Neural cell (in vitro differentiated cells): ENCODE measurements around the gene TOR2A.

Source experiments
- EP300 ChIP-seq: fragments of 450-650 bp; conservative IDR thresholded peaks from 2 replicates; pipeline ENCODE4 v1.6.1; 2014; ENCODE audit warnings: antibody characterized with exemption, mild to moderate bottlenecking, moderate library complexity; ENCODE audit not compliant: poor library complexity, severe bottlenecking
- EZH2 ChIP-seq: fragments of 200-600, 300-800 bp; shearing (Covaris generic), sonication (generic); IDR thresholded peaks from 2 replicates; pipeline ENCODE4 v1.6.1; 2014; ENCODE audit warnings: antibody characterized with exemption, low read length, borderline replicate concordance, mild to moderate bottlenecking; ENCODE audit not compliant: insufficient read depth, poor library complexity, severe bottlenecking
- MXI1 ChIP-seq: fragments of 450-650 bp; conservative IDR thresholded peaks from 2 replicates; pipeline ENCODE4 v1.6.1; 2014; ENCODE audit warnings: antibody characterized with exemption, mild to moderate bottlenecking; ENCODE audit not compliant: poor library complexity, severe bottlenecking
- SMC3 ChIP-seq: fragments of 450-650 bp; conservative IDR thresholded peaks from 2 replicates; pipeline ENCODE4 v1.6.1; 2014; ENCODE audit warnings: antibody characterized with exemption, mild to moderate bottlenecking, moderate library complexity; ENCODE audit not compliant: poor library complexity
- TF ChIP-seq, protein P1 (sequence below): fragments of 450-650 bp; IDR thresholded peaks from 2 replicates; pipeline ENCODE4 v1.5.1; 2014; ENCODE audit warnings: antibody characterized with exemption, mild to moderate bottlenecking, moderate library complexity; ENCODE audit not compliant: poor library complexity, severe bottlenecking
- TF ChIP-seq, protein P2 (sequence below): IDR thresholded peaks from 2 replicates; pipeline ENCODE4 v1.6.1; 2012; ENCODE audit warnings: borderline replicate concordance

DNA sequence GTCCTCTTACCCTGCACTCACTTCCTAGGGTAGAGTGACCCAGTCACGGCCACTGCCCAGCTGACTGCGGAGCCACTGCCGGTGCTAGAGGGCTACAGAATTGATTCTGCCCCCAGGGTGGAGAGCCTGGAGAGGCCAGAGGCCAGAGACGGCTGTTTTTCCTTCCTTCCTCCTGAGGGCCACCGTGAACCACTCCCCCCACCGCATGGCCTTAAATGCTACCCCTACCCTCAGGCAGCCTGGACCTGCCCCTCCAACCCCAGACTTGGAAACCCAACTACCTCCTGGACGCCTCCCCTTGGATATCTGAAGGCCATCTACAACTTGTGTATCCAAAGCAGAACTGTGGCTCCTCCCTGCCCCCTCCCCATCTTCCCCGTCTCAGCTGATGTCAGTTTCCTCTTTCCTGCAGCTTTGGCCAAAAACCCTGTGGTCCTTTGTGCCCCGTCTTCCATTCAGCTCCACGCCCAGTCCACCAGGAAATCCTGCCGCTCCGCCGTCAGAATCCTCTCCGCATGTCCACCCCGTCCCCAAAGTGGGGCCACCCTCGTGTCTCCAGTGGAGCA lies 27.1 kb upstream of the TOR2A start:
- TF ChIP-seq, protein P1, sequence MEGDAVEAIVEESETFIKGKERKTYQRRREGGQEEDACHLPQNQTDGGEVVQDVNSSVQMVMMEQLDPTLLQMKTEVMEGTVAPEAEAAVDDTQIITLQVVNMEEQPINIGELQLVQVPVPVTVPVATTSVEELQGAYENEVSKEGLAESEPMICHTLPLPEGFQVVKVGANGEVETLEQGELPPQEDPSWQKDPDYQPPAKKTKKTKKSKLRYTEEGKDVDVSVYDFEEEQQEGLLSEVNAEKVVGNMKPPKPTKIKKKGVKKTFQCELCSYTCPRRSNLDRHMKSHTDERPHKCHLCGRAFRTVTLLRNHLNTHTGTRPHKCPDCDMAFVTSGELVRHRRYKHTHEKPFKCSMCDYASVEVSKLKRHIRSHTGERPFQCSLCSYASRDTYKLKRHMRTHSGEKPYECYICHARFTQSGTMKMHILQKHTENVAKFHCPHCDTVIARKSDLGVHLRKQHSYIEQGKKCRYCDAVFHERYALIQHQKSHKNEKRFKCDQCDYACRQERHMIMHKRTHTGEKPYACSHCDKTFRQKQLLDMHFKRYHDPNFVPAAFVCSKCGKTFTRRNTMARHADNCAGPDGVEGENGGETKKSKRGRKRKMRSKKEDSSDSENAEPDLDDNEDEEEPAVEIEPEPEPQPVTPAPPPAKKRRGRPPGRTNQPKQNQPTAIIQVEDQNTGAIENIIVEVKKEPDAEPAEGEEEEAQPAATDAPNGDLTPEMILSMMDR, result no peak
- TF ChIP-seq, protein P2, sequence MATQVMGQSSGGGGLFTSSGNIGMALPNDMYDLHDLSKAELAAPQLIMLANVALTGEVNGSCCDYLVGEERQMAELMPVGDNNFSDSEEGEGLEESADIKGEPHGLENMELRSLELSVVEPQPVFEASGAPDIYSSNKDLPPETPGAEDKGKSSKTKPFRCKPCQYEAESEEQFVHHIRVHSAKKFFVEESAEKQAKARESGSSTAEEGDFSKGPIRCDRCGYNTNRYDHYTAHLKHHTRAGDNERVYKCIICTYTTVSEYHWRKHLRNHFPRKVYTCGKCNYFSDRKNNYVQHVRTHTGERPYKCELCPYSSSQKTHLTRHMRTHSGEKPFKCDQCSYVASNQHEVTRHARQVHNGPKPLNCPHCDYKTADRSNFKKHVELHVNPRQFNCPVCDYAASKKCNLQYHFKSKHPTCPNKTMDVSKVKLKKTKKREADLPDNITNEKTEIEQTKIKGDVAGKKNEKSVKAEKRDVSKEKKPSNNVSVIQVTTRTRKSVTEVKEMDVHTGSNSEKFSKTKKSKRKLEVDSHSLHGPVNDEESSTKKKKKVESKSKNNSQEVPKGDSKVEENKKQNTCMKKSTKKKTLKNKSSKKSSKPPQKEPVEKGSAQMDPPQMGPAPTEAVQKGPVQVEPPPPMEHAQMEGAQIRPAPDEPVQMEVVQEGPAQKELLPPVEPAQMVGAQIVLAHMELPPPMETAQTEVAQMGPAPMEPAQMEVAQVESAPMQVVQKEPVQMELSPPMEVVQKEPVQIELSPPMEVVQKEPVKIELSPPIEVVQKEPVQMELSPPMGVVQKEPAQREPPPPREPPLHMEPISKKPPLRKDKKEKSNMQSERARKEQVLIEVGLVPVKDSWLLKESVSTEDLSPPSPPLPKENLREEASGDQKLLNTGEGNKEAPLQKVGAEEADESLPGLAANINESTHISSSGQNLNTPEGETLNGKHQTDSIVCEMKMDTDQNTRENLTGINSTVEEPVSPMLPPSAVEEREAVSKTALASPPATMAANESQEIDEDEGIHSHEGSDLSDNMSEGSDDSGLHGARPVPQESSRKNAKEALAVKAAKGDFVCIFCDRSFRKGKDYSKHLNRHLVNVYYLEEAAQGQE, result no peak
- no peak for TF ChIP-seq EZH2
- TF ChIP-seq EP300, result no peak
- no peak for TF ChIP-seq MXI1
- no peak for TF ChIP-seq SMC3
